ENCODE measurements around the gene PNMA8B. TPM values are rescaled to one million over a fixed set of nuclear protein-coding genes. Genes with fewer than 3 reads are reported as not detected.
A peak's percentile ranks its signal among the peaks of the same experiment; 100 is the strongest.
"Not testable (repeated sequence)": the region's sequence is repeated elsewhere in the genome, so short reads cannot be mapped to it uniquely, and the experiment has no call there.

The PNMA8B gene, protein sequence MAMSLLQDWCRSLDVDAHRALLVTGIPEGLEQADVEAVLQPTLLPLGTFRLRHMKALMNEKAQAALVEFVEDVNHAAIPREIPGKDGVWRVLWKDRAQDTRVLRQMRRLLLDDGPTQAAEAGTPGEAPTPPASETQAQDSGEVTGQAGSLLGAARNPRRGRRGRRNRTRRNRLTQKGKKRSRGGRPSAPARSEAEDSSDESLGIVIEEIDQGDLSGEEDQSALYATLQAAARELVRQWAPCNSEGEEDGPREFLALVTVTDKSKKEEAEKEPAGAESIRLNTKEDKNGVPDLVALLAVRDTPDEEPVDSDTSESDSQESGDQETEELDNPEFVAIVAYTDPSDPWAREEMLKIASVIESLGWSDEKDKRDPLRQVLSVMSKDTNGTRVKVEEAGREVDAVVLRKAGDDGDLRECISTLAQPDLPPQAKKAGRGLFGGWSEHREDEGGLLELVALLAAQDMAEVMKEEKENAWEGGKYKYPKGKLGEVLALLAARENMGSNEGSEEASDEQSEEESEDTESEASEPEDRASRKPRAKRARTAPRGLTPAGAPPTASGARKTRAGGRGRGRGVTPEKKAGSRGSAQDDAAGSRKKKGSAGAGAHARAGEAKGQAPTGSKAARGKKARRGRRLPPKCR
- 17.5 TPM for total RNA-seq

- peak; percentile 77 for DNase-seq
Measured at GRCh38 chr19:46495786-46496099, at the start of gene PNMA8B. Gene PNMA8B, minus strand, starts transcription at chr19:46495867. Its CDS starts 402 bp downstream, at chr19:46495465.

- DNase-seq = no peak
Measured at GRCh38 chr19:46544651-46545050, 49.0 kb upstream of the PNMA8B start.

GRCh38 chr19:46542428-46543230, 47.0 kb upstream of the PNMA8B start:
- DNase-seq = peak; percentile 63

DNA sequence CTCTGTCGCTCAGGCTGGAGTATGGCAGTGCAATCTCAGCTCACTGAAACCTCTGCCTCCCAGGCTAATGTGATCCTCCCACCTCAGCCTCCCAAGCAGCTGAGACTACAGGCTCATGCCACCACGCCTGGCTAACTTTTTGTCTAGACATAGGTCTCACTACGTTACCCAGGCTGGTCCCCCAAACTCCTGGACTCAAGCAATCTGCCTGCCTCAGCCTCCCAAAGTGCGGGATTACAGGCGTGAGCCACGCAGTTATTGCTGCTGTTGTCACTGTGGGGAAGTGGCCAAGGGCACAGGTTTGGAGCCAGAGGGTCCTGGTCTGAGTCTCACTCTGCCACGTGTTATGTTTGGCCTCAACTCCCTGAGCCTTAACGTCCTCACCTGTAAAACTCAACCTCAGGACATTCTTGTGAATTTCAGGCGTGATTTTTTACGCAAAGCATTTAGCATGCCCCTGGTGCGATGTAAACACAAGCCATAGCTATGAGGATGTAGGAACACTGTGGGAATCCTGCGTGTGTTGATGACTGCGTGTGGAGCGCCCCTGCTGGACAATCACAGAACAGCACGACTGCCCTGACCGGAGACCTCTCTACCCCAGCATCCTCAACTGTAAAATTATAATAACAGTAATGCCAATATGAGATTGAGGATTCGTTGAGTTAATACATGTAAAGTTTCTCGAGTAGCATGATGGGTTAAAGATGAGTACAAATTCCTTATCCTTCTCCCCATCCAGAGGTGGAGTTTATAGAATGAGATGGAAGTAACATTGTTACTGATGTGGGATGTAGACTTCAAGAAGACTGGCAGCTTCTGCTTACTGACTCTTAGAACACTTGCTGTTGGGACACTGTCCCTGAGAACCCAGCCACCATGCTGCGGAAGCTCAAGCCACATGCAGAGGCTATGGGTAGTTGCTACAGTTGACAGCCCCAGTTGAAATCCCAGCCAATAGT, 41.8 kb upstream of the PNMA8B start:
- no peak for DNase-seq

- DNase-seq = no peak
Measured at GRCh38 chr19:46536391-46536790, 40.7 kb upstream of the PNMA8B start.

DNA sequence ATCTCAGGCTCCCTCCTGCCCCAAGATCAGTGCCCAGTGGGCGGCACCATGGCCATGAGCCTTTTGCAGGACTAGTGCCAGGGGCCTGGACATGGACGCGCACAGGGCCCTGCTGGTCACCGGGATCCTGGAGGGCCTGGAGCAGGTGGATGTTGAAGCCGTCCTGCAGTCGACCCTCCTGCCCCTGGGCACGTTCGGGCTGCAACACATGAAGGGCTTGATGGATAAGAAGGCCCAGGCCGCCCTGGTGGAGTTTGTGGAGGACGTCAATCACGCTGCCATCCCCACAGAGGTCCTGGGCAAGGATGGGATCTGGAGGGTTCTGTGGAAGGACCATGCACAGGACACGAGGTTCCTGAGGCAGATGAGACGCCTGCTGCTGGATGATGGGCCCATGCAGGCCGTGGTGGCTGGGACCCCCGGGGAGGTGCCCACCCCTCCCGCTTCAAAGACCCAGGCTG, 38.0 kb upstream of the PNMA8B start:
- no peak for DNase-seq

- DNase-seq = peak; percentile 48
Measured at GRCh38 chr19:46533078-46533620, 37.5 kb upstream of the PNMA8B start.

DNA sequence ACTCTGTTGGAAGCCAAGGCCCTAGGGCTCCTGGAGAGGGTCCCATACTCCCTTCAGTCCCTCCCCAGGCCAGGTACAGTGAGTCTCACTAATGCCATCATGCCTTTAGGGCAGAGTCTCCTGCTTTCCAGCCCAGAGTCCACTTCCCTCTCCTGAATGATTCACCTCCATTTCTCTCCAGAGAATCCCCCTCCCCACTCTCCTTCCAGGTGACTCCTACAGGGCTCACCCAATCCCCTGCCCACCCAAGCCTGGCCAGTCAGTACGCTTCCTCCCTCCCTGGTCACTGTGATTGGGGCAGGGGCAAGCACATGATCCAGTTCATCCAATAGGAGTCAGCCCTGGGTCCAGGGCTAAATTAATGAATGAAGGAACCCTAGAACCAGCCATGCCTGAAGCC, 35.0 kb upstream of the PNMA8B start:
- no peak for DNase-seq

DNA sequence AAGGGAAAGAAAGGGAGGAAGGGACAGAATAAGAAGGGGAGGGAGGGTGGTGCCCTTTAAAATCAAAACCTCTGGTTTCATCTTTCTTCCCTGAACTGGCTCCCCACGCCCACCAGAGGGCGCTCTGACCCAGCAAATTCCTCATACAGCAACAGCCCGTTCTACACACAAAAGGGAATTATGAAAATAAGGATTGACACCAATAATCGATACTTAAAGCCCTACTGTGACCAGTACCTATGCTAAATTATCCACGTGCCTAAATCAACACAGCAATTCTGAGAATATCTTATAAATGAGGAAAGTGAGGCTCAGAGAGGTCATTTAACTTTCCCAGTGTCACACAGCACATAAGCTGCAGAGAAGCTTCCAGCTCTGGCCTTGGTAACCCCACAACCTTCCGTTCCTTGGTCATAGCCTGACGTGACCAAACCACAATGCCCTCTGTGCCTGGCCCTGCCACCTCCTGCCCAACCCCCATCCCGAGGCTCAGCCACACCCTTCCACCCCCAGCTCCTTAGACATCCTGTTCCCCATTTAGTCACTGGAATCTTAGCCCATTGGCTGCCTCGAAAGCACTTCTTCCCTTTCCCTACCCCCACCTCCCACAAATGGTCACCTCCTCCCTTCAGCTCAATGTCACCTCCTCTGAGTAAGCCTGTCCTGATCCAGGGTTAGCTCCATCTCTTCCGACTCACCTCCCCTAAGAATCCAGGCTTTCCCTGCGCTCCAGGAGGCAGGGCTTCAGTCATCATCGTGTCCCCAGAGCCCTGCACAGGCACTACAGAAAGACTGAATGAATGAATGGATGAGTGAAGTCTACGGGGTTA, 34.2 kb upstream of the PNMA8B start:
- peak; percentile 51 for DNase-seq

GRCh38 chr19:46528601-46529590, 33.2 kb upstream of the PNMA8B start:
- no peak for DNase-seq

GRCh38 chr19:46526801-46527200, 31.1 kb upstream of the PNMA8B start:
- DNase-seq = not testable (repeated sequence)

DNA sequence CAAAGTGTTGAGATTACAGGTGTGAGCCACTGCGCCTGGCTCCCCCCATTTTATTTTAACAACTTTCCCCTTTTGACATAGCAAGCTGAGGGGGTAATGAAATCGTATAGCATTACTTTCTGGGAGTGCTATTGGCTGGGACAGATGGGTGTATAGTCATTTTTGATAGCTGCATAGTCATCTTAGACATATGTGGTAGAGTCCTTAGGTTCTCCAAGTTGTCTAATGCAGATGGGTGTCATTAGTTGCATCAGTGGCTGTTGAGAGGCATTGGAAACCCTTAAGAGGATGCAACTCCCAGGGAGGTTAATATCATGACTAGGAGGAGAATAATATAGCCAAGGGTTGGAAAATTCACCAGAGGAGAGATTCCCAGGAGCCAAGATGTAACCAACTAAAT, 28.6 kb upstream of the PNMA8B start:
- no peak for DNase-seq

- DNase-seq = not testable (repeated sequence)
Measured at GRCh38 chr19:46522988-46523387, 27.3 kb upstream of the PNMA8B start.

DNA sequence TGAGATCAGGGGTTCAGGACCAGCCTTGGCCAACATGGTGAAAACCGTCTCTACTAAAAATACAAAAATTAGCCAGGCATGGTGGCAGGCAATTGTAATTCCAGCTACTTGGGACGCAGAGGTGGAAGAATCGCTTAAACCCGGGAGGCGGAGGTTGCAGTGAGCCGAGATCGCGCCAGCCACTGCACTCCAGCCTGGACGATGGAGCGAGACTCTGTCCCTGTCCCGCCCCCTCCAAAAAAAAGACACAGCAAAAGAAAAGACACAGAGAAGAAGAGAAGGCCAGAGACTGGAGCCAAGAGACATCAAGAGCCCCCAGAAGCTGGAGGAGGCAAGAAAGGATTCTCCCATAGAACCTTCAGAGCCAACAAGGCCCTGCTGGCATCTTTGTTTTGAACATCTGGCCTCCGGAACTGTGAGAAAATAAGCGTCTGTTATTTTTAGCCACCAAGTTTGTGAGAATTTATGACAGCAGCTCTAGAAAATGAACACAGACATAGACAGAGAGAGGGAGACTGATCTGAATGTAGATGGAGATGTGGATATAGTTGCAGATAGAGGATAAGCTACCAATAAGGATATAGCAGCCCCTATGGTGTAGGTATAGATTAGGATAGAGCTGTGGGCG, 25.7 kb upstream of the PNMA8B start:
- no peak for DNase-seq

DNA sequence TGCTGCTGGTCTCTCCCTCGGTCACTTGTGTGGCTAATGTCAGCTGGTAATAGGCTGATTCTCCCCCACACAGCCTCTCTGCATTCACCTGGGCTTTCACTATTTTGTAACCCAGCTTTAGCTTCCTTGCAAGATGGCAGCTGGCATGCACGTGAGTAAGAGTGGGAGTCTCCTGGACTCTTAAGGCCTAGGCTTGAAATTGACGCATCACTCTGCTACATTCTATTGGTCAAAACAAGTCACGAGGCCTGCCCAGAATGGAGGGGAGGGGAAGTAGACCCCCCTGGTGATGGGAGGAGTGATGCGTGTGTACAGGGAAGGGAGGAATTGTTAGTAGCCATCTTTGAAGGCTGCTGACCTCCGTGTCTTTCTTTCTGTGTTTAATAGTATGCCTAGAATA, 24.9 kb upstream of the PNMA8B start:
- no peak for DNase-seq

GRCh38 chr19:46517471-46517870, 21.8 kb upstream of the PNMA8B start:
- no peak for DNase-seq

- no peak for DNase-seq
Measured at GRCh38 chr19:46515879-46516350, 20.2 kb upstream of the PNMA8B start.

DNA sequence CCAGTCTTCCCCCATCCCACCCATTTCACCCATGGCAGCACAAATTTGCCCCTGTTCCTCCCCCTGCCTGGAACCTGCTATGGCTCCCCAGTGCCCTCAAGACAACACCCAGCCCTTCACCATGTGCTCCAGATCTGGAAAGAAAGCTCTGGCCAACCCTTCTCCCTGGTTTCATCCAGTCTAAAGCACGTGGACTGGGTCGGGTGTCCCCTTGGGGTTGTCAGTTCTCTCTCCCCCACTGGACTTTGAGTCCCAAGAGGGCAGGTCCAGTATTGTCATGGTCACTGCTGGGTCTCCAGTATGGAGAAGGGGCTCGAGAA, 19.6 kb upstream of the PNMA8B start:
- no peak for DNase-seq

Measured in occipital lobe (tissue), 2 donors.